ENCODE data around the gene PURA. TPM values are rescaled to one million over a fixed set of nuclear protein-coding genes. Genes with fewer than 3 reads are reported as not detected.

The PURA gene
- total and polyA plus RNA-seq, 2 of the 4 experiments (the other 2 are of a cell fraction), result 3.8 to 5.6 TPM

- Histone ChIP-seq H4K8ac (ENCODE audit: low read depth in 2 of 2, low read length in 2 of 2) (no peak overlapping the region), H4K5ac (ENCODE audit: low read depth, low read length) (no peak overlapping the region), H2BK5ac (ENCODE audit: low read depth, low read length, poor library complexity, severe bottlenecking) (no peak overlapping the region), H3K18ac (ENCODE audit: low read depth, low read length) (no peak overlapping the region), H2AFZ (replicated peaks; ENCODE audit: low read length, poor library complexity) (no peak overlapping the region), H3K27ac (ENCODE audit: insufficient read depth, low read length) (no peak overlapping the region), H3K27me3 (ENCODE audit: control insufficient read depth, insufficient read depth, low read length) (no peaks in the 10 kb centered on the region), H3K9me3 (ENCODE audit: control insufficient read depth, insufficient read depth, low read length) (no peaks in the 10 kb centered on the region), H2BK15ac (ENCODE audit: low read depth, low read length) (no peak overlapping the region), H3K23ac (ENCODE audit: low read depth, low read length) (no peak overlapping the region), H3K4me3 (ENCODE audit: insufficient read depth, low read depth, low read length) (no peak overlapping the region), H3K4ac (ENCODE audit: low read depth, low read length) (no peak overlapping the region), H4K20me1 (ENCODE audit: insufficient read depth, low read length) (no peaks in the 10 kb centered on the region), H2BK20ac (ENCODE audit: low read depth, low read length) (no peak overlapping the region), H3K9me1 (ENCODE audit: insufficient read depth, low read length) (no peaks in the 10 kb centered on the region), H4K91ac (ENCODE audit: insufficient read depth, low read depth, low read length) (no peak overlapping the region), H3K36me3 (ENCODE audit: control insufficient read depth, insufficient read depth, low read length) (no peaks in the 10 kb centered on the region), H3K56ac (ENCODE audit: extremely low read depth, insufficient read depth, low read length) (no peak overlapping the region), H2AK9ac (replicated peaks; ENCODE audit: low read depth, low read length, poor library complexity) (no peak overlapping the region), H3K14ac (replicated peaks; ENCODE audit: low read depth, low read length) (no peak overlapping the region), H2BK120ac (ENCODE audit: low read depth, low read length) (no peak overlapping the region), H3K4me1 (ENCODE audit: control insufficient read depth, insufficient read depth, low read length) (no peaks in the 10 kb centered on the region), H2AK5ac (ENCODE audit: low read depth, low read length) (no peak overlapping the region), H3K79me1 (ENCODE audit: low read depth in 1 of 2, low read length in 2 of 2) (no peaks in the 10 kb centered on the region), H3K4me2 (ENCODE audit: low read depth, low read length) (no peak overlapping the region), H3K9ac (ENCODE audit: low read depth, low read length) (no peak overlapping the region)
- ChIA-PET POLR2A (ENCODE audit: unreplicated experiment) (no interaction called here), CTCF (no interaction called here)
- TF ChIP-seq CHD1 (IDR thresholded peaks at IDR 0.05; ENCODE audit: low read depth, low read length), result no peak
- no peak for TF ChIP-seq MAFK (IDR thresholded peaks at IDR 0.05; ENCODE audit: low read depth, low read length)
- TF ChIP-seq USF2 (IDR thresholded peaks at IDR 0.05; ENCODE audit: low read depth, low read length), result no peak
- TF ChIP-seq BHLHE40 (IDR thresholded peaks at IDR 0.05; ENCODE audit: low read depth, low read length), result no peak
- TF ChIP-seq RFX5 (IDR thresholded peaks at IDR 0.05; ENCODE audit: low read depth, low read length), result no peak
- no peak for TF ChIP-seq RAD21 (IDR thresholded peaks at IDR 0.05; ENCODE audit: low read length)
- no peak for TF ChIP-seq MXI1 (IDR thresholded peaks at IDR 0.05; ENCODE audit: borderline replicate concordance, low read depth, low read length)
- TF ChIP-seq ELK1 (IDR thresholded peaks at IDR 0.05; ENCODE audit: borderline replicate concordance, low read depth, low read length), result no peak
- TF ChIP-seq CTCF (conservative IDR thresholded peaks at IDR 0.05; ENCODE audit: low read depth, low read length), result no peak
- TF ChIP-seq CEBPB (IDR thresholded peaks at IDR 0.05; ENCODE audit: low read depth, low read length), result no peak
- TF ChIP-seq NFE2L2 (IDR thresholded peaks at IDR 0.05; ENCODE audit: low read depth, low read length), result no peak
- TF ChIP-seq POLR2A (IDR thresholded peaks at IDR 0.05; ENCODE audit: low read depth, low read length), result no peak
- dilution Hi-C loops (cut with HindIII; ENCODE audit: low sequenced_read_pairs, unreplicated experiment) (no loop called here), intact Hi-C loops (cut with micrococcal nuclease) (no loop called here), in situ Hi-C loops (cut with MboI; ENCODE audit: low sequenced_read_pairs) (loop anchor here (5.0 to 10.0 kb wide), 2 partner anchors 95 to 382 kb away; no protein-coding TSS in a partner anchor)
- ATAC-seq (ENCODE audit: low read depth) (no peak), DNase-seq (no peak)
- no TSS peak for BruUV-seq (replicated peaks)
Measured at GRCh38 chr5:140166911-140167310, 53.0 kb downstream of the PURA start.
